Measurements from ENCODE around the gene RPL36.

- TF ChIP-seq CTCF (IDR thresholded peaks at IDR 0.05): no peak
- TF ChIP-seq POLR2A (IDR thresholded peaks at IDR 0.05): no peak
Measured at GRCh38 chr19:5663904-5664303, 26.2 kb upstream of the RPL36 start.

Data from Peyer's patch (tissue), 4 donors.